ENCODE results near the gene MDP1.

The MDP1 gene

DNA sequence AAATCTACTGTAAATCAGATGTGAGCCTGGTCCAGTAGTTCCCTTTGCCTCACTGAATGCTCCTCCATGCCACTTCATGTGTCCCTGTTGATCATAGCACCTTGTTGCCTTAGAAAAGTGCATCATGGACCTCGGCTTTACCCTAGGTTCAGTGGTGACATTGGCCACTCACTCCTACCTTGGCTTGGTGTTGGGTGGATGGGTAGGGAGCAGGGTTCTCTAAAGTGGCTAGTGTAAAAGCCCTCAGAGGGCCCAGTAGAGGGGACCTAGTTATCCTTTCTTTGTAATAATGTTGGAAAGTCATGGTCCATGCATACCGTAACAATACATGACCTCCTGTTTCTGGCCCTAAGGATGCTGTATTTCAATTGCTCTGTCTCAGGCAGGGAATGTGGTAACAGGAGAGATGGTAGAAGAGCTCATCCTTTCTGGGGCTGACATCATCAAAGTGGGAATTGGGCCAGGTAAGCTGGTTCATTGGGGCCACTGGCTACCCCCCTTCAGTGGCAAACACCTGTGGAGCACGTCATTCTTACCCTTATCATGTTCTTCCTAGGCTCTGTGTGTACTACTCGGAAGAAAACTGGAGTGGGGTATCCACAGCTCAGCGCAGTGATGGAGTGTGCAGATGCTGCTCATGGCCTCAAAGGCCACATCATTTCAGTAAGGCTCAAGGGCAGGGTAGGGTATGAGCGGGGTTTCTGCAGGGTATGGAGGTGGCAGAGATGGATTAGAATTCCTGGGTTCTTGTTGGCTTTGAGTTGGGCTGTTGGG lies 21.0 kb upstream of the MDP1 start:
- FAIRE-seq, result no peak
- no peak for DNase-seq (ENCODE audit: insufficient read length)
- TF ChIP-seq POLR2AphosphoS5 (IDR thresholded peaks at IDR 0.05; ENCODE audit: low read depth, low read length) (peak; percentile 53; the same call in 1 of the 2 replicates), POLR2A (IDR thresholded peaks at IDR 0.05; ENCODE audit: low read depth, low read length) (peak; percentile 35; the same call in 1 of the 2 replicates), TAF1 (IDR thresholded peaks at IDR 0.05; ENCODE audit: borderline replicate concordance, low read depth, low read length) (no peak)

DNA sequence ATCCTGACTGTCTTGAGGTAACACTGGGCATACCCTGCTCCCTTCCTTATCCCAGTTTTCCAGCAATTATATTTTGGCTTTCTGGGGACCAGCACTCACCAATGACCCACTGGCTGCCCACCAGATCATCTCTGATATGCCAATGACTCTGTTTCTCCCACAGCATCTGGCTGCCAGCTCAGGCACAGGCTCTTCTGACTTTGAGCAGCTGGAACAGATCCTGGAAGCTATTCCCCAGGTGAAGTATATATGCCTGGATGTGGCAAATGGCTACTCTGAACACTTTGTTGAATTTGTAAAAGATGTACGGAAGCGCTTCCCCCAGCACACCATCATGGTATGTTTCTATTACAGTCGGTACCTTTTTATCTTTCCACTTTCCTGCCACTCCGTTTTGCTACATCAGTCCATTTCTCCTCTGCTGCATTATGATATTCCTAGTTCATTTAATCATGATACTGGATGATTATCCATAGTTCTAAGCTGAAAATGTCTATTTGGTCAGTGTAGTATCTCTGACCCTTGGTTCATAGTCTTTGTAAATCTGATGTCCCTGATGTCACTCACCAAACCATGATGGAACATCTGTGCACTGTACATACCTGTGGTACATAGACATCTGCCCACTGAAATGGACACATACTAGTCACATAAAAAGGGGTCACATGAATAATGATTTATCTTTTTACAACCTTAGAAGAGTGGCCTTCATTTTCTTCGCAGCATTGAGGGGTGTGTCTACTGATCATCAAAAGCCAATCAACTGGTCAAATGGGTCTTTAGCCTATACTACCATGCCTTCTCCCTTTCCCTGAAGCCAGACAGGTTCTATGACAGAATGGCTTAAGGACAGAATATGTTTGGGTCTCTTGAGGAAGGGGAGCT lies 20.2 kb upstream of the MDP1 start:
- FAIRE-seq (no peak), DNase-seq (ENCODE audit: insufficient read length) (no peak)
- no peak for TF ChIP-seq POLR2AphosphoS5 (IDR thresholded peaks at IDR 0.05; ENCODE audit: low read depth, low read length)
- no peak for TF ChIP-seq TAF1 (IDR thresholded peaks at IDR 0.05; ENCODE audit: borderline replicate concordance, low read depth, low read length)

DNA sequence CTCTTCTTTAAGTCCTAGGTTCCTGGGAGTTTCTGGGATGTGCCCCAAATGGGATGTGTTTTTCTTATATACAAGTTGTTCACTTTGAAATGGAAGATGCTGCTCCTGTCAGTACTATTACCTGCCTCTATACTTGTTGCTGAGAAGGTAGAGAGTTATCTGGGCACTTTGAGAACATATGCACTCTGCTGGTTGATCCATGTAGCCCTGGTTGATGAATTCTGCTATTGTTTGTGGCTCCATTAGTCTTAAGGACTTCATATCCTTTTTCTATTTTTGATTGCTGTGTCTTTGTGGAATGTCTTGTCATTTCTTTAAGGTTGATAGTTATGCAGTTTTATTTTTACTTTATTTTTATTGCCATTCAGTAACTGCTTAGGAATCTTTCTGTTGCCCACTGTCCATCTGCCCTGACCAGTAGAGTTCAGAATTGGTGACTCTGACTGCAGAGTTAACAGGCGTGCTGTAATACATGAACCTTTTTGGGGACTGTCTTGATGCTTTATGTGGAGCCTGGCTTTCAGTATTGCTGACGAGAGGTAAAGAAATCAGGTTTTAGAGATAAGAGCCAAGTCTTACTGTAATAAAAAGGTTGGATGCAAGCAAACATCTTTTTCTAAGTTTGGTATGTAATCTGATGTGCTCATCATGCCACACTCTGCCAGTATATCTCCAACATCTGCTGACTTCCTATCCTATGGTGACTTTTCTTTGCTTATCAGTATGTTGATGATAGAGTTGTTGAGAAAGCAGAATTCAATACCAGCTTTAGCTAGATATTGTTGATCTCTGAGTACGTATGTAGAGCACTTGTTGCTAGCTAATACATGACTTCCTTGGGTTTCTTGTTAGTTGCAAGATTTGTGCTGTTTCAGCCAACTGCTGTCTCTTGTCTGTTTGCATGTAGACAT lies 18.5 kb upstream of the MDP1 start:
- DNase-seq (ENCODE audit: insufficient read length) (no peak), FAIRE-seq (no peak)
- no peak for TF ChIP-seq POLR2A (IDR thresholded peaks at IDR 0.05; ENCODE audit: low read depth, low read length)

DNA sequence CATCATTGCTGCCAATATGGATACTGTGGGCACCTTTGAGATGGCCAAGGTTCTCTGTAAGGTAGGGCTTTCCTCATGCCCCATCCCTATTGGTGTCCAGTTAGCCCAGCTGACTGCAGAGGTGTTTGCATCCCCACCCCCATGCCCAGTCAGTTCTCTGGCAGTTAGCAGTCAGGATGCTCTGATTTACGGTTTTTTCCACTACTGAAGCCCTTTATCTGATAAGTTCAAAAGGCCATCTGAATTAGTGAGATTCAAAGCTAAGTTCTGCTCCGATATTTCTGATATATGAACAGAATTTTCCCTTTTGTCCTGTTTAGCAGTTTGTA lies 17.6 kb upstream of the MDP1 start:
- TF ChIP-seq TAF1 (IDR thresholded peaks at IDR 0.05; ENCODE audit: borderline replicate concordance, low read depth, low read length) (no peak), POLR2AphosphoS5 (IDR thresholded peaks at IDR 0.05; ENCODE audit: low read depth, low read length) (no peak), POLR2A (IDR thresholded peaks at IDR 0.05; ENCODE audit: low read depth, low read length) (no peak)
- DNase-seq (ENCODE audit: insufficient read length) (no peak), FAIRE-seq (no peak)

DNA sequence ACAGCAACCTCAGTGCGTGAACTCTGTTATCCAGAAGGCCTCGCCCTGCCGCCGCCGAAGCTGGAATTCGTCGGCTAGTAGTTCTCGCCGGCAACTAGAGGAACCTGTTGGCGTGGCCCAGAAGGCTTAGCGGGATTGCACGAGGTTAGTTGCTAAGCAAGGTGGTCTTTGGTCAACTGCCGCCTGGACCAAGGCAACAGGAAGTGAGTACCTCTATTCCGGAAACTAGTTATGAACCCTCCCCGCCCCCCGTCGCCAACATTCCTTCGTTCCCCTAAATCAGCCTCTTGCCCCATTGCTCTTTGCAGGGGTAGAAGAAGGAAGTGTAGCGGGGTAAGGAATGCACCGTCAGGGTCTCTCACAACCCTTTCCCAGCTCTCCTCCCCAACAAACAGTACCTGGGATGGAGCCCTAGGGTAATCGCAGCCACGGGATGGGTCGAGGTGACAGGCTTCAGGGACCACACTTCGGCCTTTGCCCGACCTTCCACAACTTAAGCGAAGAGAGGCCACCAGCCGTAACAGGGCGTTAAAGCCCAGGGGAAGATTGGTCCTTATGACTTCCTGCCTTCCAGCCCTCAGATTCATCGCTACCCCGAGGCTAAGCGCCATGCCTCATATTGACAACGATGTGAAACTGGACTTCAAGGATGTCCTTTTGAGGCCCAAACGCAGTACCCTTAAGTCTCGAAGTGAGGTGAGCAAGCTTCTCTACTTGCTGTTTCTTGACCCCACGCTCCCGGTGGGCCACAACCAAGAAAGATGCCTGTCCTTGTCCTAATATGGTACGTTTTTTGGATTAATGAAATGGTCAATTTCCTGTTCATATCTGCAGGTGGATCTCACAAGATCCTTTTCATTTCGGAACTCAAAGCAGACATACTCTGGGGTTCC lies 17.0 kb upstream of the MDP1 start, which contains the start of gene GMPR2:
GMPR2 (plus strand) TSS at position 285 of the 893 bp plus-strand sequence; CDS start at position 610, 325 bp downstream.
- peak; percentile 71 for TF ChIP-seq POLR2A (IDR thresholded peaks at IDR 0.05; ENCODE audit: low read depth, low read length)
- TF ChIP-seq TAF1 (IDR thresholded peaks at IDR 0.05; ENCODE audit: borderline replicate concordance, low read depth, low read length), result peak; percentile 75; the same call in 1 of the 2 replicates
- TF ChIP-seq POLR2AphosphoS5 (IDR thresholded peaks at IDR 0.05; ENCODE audit: low read depth, low read length), result peak; percentile 51
- no peak for DNase-seq (ENCODE audit: insufficient read length)
- peak; percentile 5 for FAIRE-seq

DNA sequence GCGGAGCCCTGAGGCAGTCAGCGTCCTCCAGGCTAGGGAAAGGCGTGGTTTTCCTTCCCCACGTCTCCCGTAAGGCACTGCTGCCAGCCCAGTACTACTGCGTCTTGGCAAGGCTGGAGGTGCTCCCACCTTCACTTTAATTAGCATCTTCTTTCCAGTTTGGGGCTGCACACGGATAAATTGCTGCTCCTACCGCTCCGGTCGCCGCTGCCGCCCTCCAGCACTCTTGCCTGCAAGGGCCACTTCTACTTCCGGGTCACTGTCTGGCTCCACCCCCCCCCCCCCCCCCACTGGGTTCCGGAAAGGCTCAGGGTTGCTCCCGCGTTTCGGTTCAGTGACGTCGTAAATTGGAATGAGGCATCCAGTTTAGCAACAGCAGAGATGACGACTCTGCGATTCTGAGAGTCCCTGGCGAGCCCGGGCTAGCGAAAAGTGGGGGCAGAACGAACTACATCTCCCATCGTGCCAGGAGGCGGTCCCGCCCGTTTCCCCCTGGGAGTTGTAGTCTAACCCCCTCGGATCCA lies 16.3 kb upstream of the MDP1 start, which contains the start of gene NEDD8:
NEDD8 (minus strand) TSS at position 247 of the 524 bp plus-strand sequence; CDS start at position 147, 100 bp downstream.
- FAIRE-seq, result peak; percentile 83
- peak; percentile 84 for DNase-seq (ENCODE audit: insufficient read length)
- TF ChIP-seq POLR2A (IDR thresholded peaks at IDR 0.05; ENCODE audit: low read depth, low read length) (peak; percentile 68), TAF1 (IDR thresholded peaks at IDR 0.05; ENCODE audit: borderline replicate concordance, low read depth, low read length) (no peak)

DNA sequence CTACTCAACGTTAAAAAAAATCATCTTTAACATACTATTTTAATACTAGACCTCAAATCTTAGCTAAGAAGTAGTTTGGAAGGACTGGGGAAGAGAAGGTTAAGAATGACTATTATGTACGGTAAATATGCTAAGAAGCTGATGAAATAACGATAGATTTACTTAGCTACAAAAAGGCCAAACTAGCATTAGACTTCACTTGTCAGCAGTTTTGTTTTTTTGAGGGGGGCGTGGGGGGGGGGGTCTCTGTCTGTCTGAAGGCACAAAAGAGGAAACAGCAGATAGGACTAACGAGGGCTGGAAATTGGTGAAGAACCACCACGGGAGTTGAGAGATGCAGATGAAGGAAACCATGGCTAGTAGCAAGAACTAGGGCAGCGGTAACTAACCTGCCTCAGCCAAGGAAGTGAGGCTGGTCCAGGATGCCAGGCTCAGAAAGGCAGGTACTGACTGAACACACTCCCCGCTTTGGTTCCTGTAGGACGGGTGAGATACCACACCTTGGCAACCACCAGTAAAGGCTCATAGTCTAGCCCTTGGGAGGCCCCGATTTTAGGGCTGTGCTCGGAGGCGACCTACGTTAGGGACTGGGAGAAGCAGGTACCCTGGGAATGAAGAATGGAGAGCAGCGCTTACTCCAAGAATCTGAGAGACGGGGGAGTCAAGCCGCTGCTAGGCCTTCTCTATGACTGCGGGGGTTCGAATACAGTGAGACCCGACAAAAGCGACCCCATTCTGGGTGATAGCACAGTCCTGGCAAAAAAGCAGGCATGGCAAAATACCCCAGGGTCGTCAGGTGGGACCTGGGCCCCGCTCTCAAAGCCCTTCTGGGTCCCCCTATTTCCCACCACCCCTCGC lies 15.6 kb upstream of the MDP1 start:
- TF ChIP-seq TAF1 (IDR thresholded peaks at IDR 0.05; ENCODE audit: borderline replicate concordance, low read depth, low read length) (no peak), POLR2A (IDR thresholded peaks at IDR 0.05; ENCODE audit: low read depth, low read length) (no peak), POLR2AphosphoS5 (IDR thresholded peaks at IDR 0.05; ENCODE audit: low read depth, low read length) (no peak)
- FAIRE-seq (no peak), DNase-seq (ENCODE audit: insufficient read length) (no peak)

DNA sequence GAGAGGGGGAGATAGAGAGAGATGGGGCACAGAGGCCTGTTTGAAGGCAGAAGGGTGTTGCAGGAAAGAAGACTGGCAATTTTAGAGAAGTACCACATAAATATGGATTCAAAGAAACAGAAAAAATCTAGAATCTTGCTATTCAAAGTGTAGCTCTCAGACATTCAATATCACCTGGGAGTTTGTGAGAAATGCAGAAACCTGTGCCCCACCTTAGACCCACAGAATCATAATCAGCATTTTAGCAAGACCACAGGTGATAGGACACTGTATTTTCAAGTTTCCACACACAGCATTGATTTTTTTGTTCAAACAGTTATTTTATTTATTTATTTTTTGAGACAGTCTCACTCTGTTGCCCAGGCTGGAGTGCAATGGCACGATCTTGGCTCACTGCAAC lies 13.0 kb upstream of the MDP1 start:
- no peak for DNase-seq (ENCODE audit: insufficient read length)
- FAIRE-seq, result no peak
- no peak for TF ChIP-seq TAF1 (IDR thresholded peaks at IDR 0.05; ENCODE audit: borderline replicate concordance, low read depth, low read length)
- no peak for TF ChIP-seq POLR2A (IDR thresholded peaks at IDR 0.05; ENCODE audit: low read depth, low read length)
- TF ChIP-seq POLR2AphosphoS5 (IDR thresholded peaks at IDR 0.05; ENCODE audit: low read depth, low read length), result no peak

DNA sequence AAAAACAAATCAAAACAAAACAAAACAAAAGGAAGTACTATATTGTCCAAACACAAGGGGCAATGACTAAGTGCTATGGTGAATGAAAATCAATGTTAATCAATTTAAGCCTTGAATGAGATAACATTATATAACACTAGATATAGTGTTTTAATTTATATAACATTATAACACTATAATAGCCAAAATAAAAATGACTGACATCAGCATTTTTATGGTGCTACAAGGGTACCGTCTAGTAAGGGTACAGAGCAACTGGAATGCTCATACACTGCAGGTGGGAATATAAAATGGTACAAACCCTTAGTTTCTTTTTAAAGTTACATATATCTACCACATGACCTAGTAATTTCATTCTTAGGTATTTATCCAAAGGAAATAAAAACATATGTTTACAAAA lies 10.6 kb upstream of the MDP1 start:
- FAIRE-seq (no peak), DNase-seq (ENCODE audit: insufficient read length) (no peak)
- no peak for TF ChIP-seq POLR2AphosphoS5 (IDR thresholded peaks at IDR 0.05; ENCODE audit: low read depth, low read length)
- no peak for TF ChIP-seq TAF1 (IDR thresholded peaks at IDR 0.05; ENCODE audit: borderline replicate concordance, low read depth, low read length)
- TF ChIP-seq POLR2A (IDR thresholded peaks at IDR 0.05; ENCODE audit: low read depth, low read length), result no peak

Measured in GM12892 (cell line).